Activated T-helper 1 cell treated with anti-CD3 and anti-CD28 coated beads, Interleukin-2, amount 50 U/mL, for 16 hours (primary cell): Measurements from ENCODE around the gene LHX5.

Experiments used
- DNase-seq, 2 donors: peaks; one replicate each; pipeline ENCODE4 v3.0.0-alpha.2; 2020; ENCODE audit warnings: low read depth in 1 of 2, low spot score in 1 of 2

LHX5 gene

DNA sequence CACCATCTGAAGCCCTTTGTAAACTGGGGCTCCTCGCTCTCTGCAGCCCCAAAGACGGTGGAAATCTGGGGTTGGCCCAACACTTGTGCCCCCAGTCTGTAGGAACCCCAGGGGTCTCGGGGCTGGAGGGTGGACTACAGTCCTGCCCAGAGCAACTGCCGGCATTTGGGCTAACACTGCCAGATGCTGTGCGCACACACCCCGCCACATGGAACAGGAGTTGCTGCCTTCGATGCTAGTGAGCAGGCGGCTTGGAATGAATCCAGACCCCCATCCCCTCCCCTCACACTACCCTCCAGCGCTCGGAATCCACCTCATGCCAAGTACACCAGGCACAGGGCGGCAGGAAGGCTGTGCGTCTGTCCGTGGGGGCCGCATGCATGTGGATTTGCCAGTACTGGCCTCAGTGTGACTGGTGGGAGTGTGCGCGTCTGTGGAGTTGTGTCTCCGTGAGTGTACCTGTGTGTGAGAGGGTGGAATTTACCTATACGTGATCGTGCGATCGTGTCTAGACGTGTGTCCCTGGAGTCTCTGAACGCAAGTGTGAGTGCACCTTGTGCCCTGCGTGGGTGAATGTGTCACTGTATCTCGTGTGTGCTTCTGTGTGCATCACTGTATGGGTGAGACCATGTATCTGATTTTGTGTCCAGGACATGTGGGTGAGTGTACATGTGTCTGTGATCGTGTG is 5.1 kb downstream of the LHX5 start:
- DNase-seq, result no peak

- DNase-seq, result no peak
Measured at GRCh38 chr12:113465808-113466453, 5.7 kb downstream of the LHX5 start.

DNA sequence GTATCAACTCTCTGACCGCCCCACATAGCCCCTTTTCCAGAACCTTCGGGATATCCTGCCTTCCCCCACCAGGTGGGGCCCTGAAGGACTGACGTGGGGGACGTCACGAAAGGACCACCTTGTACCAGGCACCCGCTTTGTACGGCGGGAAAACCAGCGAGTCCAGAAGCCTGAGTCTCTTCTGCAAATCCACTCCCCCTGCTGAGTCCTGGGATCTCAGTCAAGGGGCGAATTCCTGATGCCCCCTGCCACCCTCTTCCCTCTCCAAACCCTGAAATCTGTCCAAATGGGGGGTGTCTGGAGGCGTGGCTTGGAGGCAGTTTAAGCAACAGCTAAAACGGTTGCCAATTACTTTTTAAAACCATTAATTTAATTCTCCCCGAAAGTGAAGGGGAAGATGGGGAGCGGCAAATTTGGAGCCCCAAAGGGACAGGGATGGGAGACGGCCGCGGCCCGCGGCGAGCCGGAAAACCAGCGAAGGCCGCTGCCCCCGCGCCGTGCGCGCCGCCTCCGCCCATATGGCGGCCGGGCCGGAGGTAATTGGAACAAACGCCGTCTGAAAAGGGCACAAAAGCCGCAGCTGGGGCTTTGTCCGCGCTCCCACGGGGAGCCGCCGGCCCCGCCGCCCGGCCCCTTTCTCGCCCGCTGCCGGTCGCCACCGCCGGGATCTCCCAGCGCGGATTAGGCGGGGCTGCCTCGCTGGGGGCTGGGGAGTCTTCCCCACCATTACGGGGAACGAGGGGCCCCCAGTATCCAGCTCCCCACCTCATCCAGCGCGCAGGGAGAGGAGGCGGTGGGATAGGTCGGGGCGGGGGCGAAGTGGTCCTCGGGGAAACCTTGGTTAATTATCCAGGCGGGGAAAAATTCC is 6.6 kb downstream of the LHX5 start:
- DNase-seq, result no peak

- no peak for DNase-seq
Measured at GRCh38 chr12:113464452-113464775, 7.3 kb downstream of the LHX5 start.

DNA sequence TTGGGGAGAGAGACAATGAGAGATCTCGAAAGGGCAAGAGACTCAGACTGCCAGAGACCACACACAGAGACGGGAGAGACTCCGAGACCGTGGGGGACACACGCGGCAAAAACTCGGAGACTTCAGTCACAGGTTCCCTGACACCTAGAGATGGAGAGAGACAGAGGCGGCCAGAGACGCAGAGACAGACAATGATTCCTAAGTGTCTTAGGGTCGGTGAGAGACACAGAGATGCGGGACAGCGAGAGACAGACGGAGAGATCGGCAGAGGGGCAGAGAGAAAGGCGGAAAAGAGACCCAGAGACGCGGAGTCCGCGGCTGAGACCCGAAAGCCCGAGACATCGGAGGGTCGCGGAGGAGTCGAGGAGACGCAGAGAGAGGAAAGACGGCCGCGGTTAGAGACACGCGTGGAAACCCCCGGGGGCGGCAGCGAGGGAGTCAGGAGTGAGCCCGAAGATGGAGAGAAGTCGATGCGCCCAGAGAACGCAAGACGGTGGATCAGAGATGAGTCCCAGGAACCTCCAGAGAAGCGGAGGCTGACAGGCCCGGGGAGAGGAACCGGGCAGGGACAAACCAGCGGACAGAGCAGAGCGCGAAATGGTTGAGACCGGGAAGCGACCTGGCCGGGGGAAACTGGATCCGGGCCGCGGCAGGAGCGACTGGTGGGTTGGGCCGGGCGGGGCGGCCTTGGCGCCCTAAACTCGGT is 7.8 kb downstream of the LHX5 start:
- DNase-seq, result no peak

- DNase-seq, result no peak
Measured at GRCh38 chr12:113462998-113463745, 8.5 kb downstream of the LHX5 start.

DNA sequence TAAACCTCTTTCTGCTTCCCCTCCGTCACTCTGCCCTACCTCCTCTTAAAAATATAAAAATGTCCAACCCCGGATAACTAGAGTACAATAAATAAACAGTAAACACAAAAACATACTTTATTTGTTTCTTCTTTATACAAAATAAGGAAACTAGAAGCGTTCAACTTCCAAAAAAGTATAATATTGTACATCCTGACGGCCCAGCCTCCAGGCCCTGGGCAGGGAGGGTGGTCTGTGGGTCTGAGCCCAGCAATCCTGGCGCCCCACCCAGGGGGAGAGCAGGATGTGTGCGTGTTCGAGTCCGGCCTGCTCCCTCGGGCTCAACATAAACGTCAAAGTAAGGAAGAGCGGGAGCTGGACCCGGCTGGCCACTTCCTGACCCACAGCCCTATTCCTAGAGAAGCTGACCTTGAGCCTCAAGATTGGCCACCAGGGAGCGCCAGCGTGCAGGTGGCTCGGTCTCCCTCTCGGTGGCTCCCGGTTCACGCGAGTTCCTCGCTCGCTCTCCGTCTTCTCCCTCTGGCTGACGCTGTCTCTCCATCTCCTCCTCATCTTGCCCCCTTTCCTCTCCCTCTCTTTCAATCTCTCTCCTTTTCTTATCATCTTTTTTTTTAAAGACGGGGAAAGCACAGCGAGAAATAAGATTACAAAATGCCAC is 9.4 kb downstream of the LHX5 start:
- peak; percentile 37 to 51 for DNase-seq

DNA sequence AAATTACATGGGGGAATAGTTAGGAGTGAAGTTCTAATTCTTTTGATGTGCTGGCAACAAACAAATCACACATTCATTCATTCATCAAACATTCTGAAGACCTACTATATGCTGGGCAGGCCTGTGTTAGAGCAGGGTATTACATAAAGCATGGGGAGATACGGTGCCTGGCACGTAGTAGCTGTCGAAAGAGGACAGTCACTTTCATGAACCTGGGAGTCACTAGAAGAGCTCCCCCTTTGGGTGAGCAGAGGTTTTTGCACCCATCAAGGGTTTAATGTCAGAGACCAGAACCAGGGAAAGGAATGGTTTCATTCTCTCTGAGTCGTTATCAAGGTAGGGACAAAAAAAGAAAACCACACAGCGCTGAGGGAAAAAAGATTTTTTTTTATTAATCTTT is 10.0 kb downstream of the LHX5 start:
- no peak for DNase-seq

GRCh38 chr12:113459981-113460380 is 11.7 kb downstream of the LHX5 start:
- no peak for DNase-seq

DNA sequence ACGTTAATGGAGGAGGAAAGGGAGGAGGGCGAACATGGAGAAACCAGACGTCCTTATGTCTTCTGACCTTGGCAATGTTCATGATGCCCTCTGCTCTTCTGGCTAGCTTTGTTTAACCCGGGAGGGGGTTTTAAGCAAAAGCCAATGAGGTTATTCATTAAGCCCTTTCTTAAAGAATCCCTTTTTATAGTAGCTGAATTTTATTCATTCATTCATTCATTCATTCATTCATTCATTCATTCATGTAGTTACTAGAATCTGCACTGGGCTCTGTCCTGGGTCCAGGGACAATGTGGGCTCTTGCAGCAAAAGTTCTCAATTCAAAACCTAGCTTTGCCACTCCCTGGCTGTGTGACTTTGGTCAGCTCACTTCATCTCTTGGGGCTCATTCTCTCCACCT is 14.0 kb downstream of the LHX5 start:
- no peak for DNase-seq

DNA sequence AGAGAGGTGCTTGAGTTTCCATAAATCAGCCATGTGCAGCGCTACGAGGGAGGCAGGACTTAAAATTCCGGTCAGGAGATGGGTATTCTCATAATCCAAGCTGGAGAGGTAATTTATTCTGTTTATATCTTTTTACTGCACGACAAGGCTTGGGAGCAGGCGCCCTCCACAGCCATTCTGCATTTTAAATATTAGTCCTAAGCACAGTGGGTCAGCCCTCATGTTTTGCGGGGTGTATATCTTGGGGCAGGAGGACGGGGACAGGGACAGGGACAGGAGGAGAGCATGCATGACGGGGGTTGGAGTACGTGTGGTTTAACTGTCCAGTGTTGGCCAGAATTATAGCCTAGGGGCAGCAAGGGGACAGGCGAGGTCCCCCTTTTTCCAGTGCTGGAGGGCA is 14.5 kb downstream of the LHX5 start:
- DNase-seq, result no peak

DNA sequence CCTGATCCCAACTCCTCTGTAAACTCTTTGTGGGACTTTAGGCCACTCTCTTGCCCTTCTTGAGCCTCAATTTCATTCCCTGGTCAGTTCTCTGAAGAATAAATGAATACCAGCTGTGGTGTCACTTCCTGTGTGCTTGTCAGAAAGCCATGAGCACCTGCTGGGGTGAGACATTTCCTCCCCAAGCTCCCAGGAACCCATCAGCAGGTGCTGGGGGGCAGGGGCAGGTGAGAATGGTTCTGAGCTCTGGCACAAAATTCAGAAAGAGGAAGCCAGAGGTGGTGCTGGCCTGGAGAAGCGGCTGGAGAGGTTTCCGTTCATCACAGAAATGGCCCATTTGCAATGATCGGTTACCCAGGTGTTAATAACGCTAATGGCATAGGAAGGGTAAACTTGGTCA is 14.9 kb downstream of the LHX5 start:
- DNase-seq, result no peak

- DNase-seq, result no peak
Measured at GRCh38 chr12:113456199-113456598, 15.5 kb downstream of the LHX5 start.

GRCh38 chr12:113453330-113453729 is 18.3 kb downstream of the LHX5 start:
- DNase-seq, result no peak

DNA sequence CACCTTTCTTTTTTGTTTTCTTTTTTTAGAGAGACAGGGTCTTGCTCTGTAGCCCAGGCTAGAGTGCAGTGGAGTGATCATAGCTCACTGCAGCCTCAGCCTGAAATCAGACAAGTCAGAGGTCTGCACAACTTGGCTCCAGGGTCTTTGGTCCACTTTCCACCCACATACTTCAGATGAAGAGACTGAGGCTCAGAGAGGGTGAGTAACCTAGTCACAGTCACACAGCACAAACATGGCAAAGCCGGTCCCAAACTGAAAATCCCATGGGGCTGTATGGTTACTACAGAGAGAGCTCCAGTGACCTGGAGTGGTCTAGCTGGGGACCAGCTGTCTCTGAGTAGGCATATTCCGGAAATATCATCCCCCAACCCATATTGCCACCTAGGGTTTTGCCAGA is 19.2 kb downstream of the LHX5 start:
- no peak for DNase-seq

- DNase-seq, result no peak
Measured at GRCh38 chr12:113449839-113450238, 21.8 kb downstream of the LHX5 start.

DNA sequence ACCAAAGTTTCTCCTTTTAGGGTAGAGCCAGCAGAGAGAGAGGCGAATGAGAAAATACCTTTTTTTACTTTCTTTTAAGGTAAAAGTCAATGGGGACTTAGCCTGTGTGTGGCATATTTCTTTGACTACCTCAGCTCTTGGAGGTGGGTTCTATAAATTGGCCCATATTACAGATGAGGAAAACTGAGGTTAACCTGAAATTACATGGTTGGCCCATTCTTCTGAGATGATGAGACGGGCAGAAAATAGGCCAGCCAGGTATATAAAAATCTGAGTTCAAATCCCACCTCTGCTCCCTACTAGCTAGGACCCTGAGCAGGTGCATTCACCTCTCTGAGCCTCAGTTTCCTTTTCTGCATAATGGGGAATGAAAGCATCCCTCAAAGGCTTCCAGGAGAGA is 22.4 kb downstream of the LHX5 start:
- DNase-seq, result no peak

- DNase-seq, result no peak
Measured at GRCh38 chr12:113448873-113449272, 22.8 kb downstream of the LHX5 start.

DNA sequence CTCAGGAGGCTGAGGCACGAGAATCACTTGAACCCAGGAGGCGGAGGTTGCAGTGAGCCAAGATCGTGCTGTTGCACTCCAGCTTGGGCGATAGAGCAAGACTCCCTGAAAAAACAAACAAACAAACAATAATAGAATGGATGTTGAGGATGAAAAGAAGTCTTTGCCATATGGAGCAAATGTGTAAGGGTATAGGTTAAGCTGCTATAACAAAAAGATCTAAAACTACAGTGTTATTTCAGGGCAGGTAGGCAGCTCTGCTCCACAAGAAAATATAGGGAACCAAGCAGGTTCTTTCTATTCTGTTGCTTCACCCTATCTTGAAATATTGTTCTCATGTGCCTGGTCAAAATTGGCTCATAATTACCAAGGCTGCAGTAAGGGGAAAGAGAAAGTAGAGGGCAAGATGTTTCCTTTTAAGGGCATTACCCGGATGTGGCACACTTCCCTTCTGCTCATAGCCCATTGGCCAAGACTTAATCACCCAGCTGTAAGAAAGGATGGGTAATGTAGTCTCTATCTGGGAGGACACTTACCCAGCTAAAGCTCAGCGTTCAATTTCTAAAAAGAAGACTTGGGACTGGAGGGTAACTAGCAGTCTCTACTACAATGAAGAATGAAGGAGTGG is 26.0 kb downstream of the LHX5 start:
- DNase-seq, result no peak

DNA sequence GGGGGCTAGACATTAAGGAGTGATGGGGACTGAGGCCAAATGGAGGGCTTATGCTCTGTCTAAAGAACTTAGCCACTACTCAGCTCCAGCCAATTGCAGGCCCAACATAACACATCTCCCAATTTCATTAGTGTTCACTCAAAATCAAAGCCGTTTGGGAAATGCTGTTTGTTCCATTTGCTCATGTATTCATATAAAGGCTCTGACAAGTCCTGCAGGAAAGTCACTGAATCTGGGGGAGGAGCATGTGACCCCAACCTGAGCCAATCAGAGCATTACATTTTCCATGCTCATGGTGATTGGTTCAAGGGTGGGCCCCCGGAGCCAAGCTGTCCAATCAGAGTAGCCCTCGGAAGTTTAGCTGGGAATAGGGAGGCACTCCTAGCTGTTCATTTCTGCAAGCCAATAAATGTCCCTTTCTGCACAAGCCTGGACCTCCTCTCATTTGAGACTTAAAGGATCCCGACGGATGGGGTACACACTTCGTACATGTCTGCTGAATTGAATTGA is 28.6 kb downstream of the LHX5 start:
- no peak for DNase-seq
